ENCODE results near the gene ATP5F1A.

Gene ATP5F1A

DNA sequence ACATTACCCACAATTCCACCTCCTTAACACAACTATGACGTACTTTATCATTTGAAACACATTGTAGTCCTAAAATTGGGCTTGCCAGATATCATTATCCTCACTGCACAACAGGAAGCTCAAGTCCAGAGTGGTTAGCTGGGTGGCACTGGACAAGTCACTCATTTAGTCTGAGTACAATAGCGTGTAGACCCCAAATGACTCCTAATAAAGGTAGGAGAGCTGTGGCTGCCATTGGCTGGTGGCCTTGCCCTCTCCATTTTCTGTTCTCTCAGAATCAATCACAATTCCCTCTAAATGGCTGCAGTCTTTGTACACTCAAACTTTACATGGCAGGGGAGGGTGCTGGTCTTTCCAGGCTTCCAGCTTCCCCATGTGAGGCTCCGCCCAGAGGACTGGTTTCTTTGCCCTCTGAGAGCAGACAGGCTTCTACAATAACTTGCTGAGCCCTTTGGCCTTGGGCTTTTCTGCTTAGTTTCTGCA, 37.7 kb downstream of the ATP5F1A start:
- Histone ChIP-seq H3K18ac (ENCODE audit: low read length) (no peak overlapping the region), H3K4me2 (ENCODE audit: low read length) (no peak overlapping the region), H3K27me3 (ENCODE audit: insufficient read depth, low read length, poor library complexity) (no peaks in the 10 kb centered on the region), H3K9ac (ENCODE audit: low read length) (no peak overlapping the region), H3K79me1 (ENCODE audit: low read length) (no peaks in the 10 kb centered on the region), H3K36me3 (ENCODE audit: control insufficient read depth, insufficient read depth, low read length) (no peaks in the 10 kb centered on the region), H3K4me3 (ENCODE audit: low read length) (no peak overlapping the region), H3K79me2 (ENCODE audit: control insufficient read depth, insufficient read depth, low read length) (no peaks in the 10 kb centered on the region), H3K23ac (ENCODE audit: low read length) (no peak overlapping the region), H4K5ac (ENCODE audit: low read length) (no peak overlapping the region), H2AK5ac (ENCODE audit: low read length) (no peak overlapping the region), H2BK5ac (ENCODE audit: low read length) (no peak overlapping the region), H3K4ac (ENCODE audit: low read depth, low read length) (no peak overlapping the region), H3K56ac (ENCODE audit: low read length) (no peak overlapping the region), H3K4me1 (ENCODE audit: control insufficient read depth, low read depth, low read length) (no peaks in the 10 kb centered on the region), H2BK120ac (ENCODE audit: low read depth, low read length) (no peak overlapping the region), H3K27ac (ENCODE audit: low read depth, low read length) (no peak overlapping the region), H2BK15ac (replicated peaks; ENCODE audit: low read depth) (no peak overlapping the region), H4K8ac (ENCODE audit: low read depth, low read length) (no peak overlapping the region)
- DNase-seq = no peak
- 100% methylated on average over 1 of the region's 3 CpGs for WGBS (ENCODE audit: extremely low coverage, insufficient coverage, low lambda C conversion rate)

DNA sequence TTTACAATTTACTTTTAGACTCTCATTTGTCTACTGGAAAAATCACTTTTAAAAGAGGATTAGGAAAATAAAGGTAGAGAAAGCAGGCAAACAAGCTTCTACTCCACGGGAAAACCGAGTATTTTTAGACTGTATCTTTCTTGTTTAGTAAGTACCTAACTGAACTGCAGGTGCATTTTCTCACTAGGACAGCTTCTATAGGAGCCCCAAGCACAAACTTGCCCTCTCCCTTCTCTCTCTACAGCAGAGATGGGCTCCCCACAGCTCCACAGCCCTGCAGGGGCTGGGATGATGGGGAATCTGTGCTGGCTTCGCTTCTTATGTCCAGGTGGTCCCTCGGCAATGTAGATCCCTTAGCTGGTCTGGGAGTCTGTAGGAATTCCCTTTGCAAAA, 42.3 kb downstream of the ATP5F1A start:
- H3K23ac ChIP-seq (ENCODE audit: low read length) = no peak overlapping the region
- no peak overlapping the region for H3K4me2 ChIP-seq (ENCODE audit: low read length)
- no peak overlapping the region for H3K18ac ChIP-seq (ENCODE audit: low read length)
- DNase-seq = no peak
- no peaks in the 10 kb centered on the region for H3K4me1 ChIP-seq (ENCODE audit: control insufficient read depth, low read depth, low read length)
- H3K79me2 ChIP-seq (ENCODE audit: control insufficient read depth, insufficient read depth, low read length) = no peaks in the 10 kb centered on the region
- H3K9ac ChIP-seq (ENCODE audit: low read length) = no peak overlapping the region
- H2BK15ac ChIP-seq (replicated peaks; ENCODE audit: low read depth) = no peak overlapping the region
- no peak overlapping the region for H3K4me3 ChIP-seq (ENCODE audit: low read length)
- WGBS (ENCODE audit: extremely low coverage, insufficient coverage, low lambda C conversion rate) = no CpG with 5 or more reads among the region's 4 CpGs
- no peak overlapping the region for H3K27ac ChIP-seq (ENCODE audit: low read depth, low read length)
- H3K36me3 ChIP-seq (ENCODE audit: control insufficient read depth, insufficient read depth, low read length) = no peaks in the 10 kb centered on the region
- no peaks in the 10 kb centered on the region for H3K27me3 ChIP-seq (ENCODE audit: insufficient read depth, low read length, poor library complexity)
- no peak overlapping the region for H4K8ac ChIP-seq (ENCODE audit: low read depth, low read length)
- no peak overlapping the region for H2BK120ac ChIP-seq (ENCODE audit: low read depth, low read length)
- no peak overlapping the region for H2BK5ac ChIP-seq (ENCODE audit: low read length)
- no peak overlapping the region for H2AK5ac ChIP-seq (ENCODE audit: low read length)
- H4K5ac ChIP-seq (ENCODE audit: low read length) = no peak overlapping the region
- H3K56ac ChIP-seq (ENCODE audit: low read length) = no peak overlapping the region
- no peaks in the 10 kb centered on the region for H3K79me1 ChIP-seq (ENCODE audit: low read length)
- no peak overlapping the region for H3K4ac ChIP-seq (ENCODE audit: low read depth, low read length)

DNA sequence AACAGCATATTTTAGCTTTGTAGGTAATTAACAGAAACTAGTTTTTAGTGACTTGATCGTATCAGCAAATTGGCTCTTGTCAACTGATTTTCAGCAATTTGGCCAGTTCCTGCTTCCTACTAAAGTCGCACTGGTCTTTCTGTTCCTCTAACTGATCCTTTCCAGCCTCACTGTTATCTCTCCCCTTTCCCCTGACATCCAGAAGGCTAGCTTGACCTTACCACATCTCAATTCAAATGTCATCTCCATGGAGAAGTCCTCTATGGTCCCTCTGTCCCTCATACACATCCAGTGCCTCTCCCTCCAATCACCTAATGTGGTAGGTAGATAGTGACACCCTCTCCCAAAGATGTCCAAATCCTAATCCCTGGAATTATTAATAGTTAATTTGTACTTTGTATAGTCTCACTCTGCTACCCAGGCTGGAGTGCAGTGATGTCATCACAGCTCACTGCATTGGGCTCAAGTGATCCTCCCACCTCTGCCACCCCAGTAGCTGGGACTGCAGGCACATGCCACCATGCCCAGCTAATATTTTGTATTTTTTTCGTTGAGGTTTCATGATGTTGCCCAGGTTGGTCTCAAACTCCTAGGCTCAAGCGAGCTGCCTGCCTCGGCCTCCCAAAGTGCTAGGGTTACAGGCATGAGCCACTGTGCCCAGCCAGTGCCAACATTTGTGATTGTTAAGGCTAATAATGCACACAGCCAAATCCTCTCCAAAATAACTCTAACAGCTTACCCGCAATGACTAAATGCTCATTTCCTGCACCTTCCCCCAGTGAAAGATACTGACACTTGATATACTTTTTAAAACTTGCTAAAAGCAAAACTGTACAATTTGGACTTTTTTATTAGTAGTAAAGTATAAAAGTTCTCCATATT, 42.9 kb downstream of the ATP5F1A start:
- H4K5ac ChIP-seq (ENCODE audit: low read length) = no peak overlapping the region
- H3K4ac ChIP-seq (ENCODE audit: low read depth, low read length) = no peak overlapping the region
- H2BK120ac ChIP-seq (ENCODE audit: low read depth, low read length) = no peak overlapping the region
- no peak overlapping the region for H2BK15ac ChIP-seq (replicated peaks; ENCODE audit: low read depth)
- H2BK5ac ChIP-seq (ENCODE audit: low read length) = no peak overlapping the region
- H4K8ac ChIP-seq (ENCODE audit: low read depth, low read length) = no peak overlapping the region
- H2AK5ac ChIP-seq (ENCODE audit: low read length) = no peak overlapping the region
- no peaks in the 10 kb centered on the region for H3K4me1 ChIP-seq (ENCODE audit: control insufficient read depth, low read depth, low read length)
- H3K23ac ChIP-seq (ENCODE audit: low read length) = no peak overlapping the region
- H3K56ac ChIP-seq (ENCODE audit: low read length) = no peak overlapping the region
- H3K9ac ChIP-seq (ENCODE audit: low read length) = no peak overlapping the region
- no peaks in the 10 kb centered on the region for H3K79me1 ChIP-seq (ENCODE audit: low read length)
- H3K4me2 ChIP-seq (ENCODE audit: low read length) = no peak overlapping the region
- H3K79me2 ChIP-seq (ENCODE audit: control insufficient read depth, insufficient read depth, low read length) = no peaks in the 10 kb centered on the region
- no peak overlapping the region for H3K4me3 ChIP-seq (ENCODE audit: low read length)
- no peak for DNase-seq
- WGBS (ENCODE audit: extremely low coverage, insufficient coverage, low lambda C conversion rate) = no CpG with 5 or more reads among the region's 6 CpGs
- H3K36me3 ChIP-seq (ENCODE audit: control insufficient read depth, insufficient read depth, low read length) = no peaks in the 10 kb centered on the region
- H3K18ac ChIP-seq (ENCODE audit: low read length) = no peak overlapping the region
- no peaks in the 10 kb centered on the region for H3K27me3 ChIP-seq (ENCODE audit: insufficient read depth, low read length, poor library complexity)
- no peak overlapping the region for H3K27ac ChIP-seq (ENCODE audit: low read depth, low read length)

- Histone ChIP-seq H2BK120ac (ENCODE audit: low read depth, low read length) (no peak overlapping the region), H3K36me3 (ENCODE audit: control insufficient read depth, insufficient read depth, low read length) (no peaks in the 10 kb centered on the region), H4K8ac (ENCODE audit: low read depth, low read length) (no peak overlapping the region), H3K9ac (ENCODE audit: low read length) (no peak overlapping the region), H2AK5ac (ENCODE audit: low read length) (no peak overlapping the region), H3K56ac (ENCODE audit: low read length) (no peak overlapping the region), H2BK5ac (ENCODE audit: low read length) (no peak overlapping the region), H4K5ac (ENCODE audit: low read length) (no peak overlapping the region), H3K79me1 (ENCODE audit: low read length) (no peaks in the 10 kb centered on the region), H3K4me3 (ENCODE audit: low read length) (no peak overlapping the region), H3K79me2 (ENCODE audit: control insufficient read depth, insufficient read depth, low read length) (no peaks in the 10 kb centered on the region), H3K4me1 (ENCODE audit: control insufficient read depth, low read depth, low read length) (no peaks in the 10 kb centered on the region), H3K4me2 (ENCODE audit: low read length) (no peak overlapping the region), H3K27ac (ENCODE audit: low read depth, low read length) (no peak overlapping the region), H3K27me3 (ENCODE audit: insufficient read depth, low read length, poor library complexity) (no peaks in the 10 kb centered on the region), H2BK15ac (replicated peaks; ENCODE audit: low read depth) (no peak overlapping the region), H3K4ac (ENCODE audit: low read depth, low read length) (no peak overlapping the region), H3K23ac (ENCODE audit: low read length) (no peak overlapping the region), H3K18ac (ENCODE audit: low read length) (no peak overlapping the region)
- DNase-seq = no peak
- no CpG with 5 or more reads among the region's 6 CpGs for WGBS (ENCODE audit: extremely low coverage, insufficient coverage, low lambda C conversion rate)
Observed at GRCh38 chr18:46053368-46054095, 44.6 kb downstream of the ATP5F1A start.

DNA sequence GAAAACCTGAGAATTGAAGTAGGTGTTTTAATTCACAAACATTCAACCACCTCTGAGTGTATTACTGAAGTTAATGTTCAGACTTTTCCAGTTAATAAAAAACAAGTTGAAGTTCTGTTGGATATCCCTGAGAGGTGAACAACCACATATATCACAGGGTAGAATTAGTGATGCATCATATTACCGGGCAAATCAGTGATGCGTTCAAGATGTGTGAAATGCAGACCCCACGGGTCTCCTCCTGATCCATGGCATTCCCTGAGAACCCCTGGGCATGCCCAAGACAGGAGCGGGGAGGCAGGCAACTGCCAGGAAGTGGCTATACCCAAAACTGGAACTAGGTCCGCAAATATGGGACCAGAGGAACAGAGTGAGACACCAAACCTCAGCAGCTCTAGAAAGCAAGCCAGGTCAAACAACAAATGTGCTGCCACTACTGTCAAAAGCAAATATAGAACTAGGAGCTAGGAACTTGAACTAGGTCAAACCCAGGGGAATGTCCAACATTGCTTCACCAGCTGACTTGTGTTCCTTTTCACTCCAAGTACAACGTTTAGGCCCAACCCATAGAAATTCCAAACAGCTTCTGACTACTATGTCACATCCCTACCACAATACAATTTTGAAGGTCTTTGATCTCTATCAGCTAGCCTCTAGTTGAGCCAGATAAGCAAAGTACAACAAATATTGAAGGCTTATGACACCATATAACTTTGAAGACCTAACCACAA, 46.2 kb downstream of the ATP5F1A start:
- H3K23ac ChIP-seq (ENCODE audit: low read length) = no peak overlapping the region
- no peak overlapping the region for H2BK15ac ChIP-seq (replicated peaks; ENCODE audit: low read depth)
- H3K27me3 ChIP-seq (ENCODE audit: insufficient read depth, low read length, poor library complexity) = no peaks in the 10 kb centered on the region
- H4K8ac ChIP-seq (ENCODE audit: low read depth, low read length) = no peak overlapping the region
- H3K56ac ChIP-seq (ENCODE audit: low read length) = no peak overlapping the region
- H3K27ac ChIP-seq (ENCODE audit: low read depth, low read length) = no peak overlapping the region
- no peak overlapping the region for H3K18ac ChIP-seq (ENCODE audit: low read length)
- no peak overlapping the region for H3K4me3 ChIP-seq (ENCODE audit: low read length)
- no peaks in the 10 kb centered on the region for H3K79me1 ChIP-seq (ENCODE audit: low read length)
- WGBS (ENCODE audit: extremely low coverage, insufficient coverage, low lambda C conversion rate) = no CpG with 5 or more reads among the region's 6 CpGs
- H4K5ac ChIP-seq (ENCODE audit: low read length) = no peak overlapping the region
- H2BK120ac ChIP-seq (ENCODE audit: low read depth, low read length) = no peak overlapping the region
- no peak overlapping the region for H3K4me2 ChIP-seq (ENCODE audit: low read length)
- no peak overlapping the region for H3K4ac ChIP-seq (ENCODE audit: low read depth, low read length)
- H2AK5ac ChIP-seq (ENCODE audit: low read length) = no peak overlapping the region
- no peaks in the 10 kb centered on the region for H3K79me2 ChIP-seq (ENCODE audit: control insufficient read depth, insufficient read depth, low read length)
- H3K36me3 ChIP-seq (ENCODE audit: control insufficient read depth, insufficient read depth, low read length) = no peaks in the 10 kb centered on the region
- no peak for DNase-seq
- no peak overlapping the region for H3K9ac ChIP-seq (ENCODE audit: low read length)
- no peak overlapping the region for H2BK5ac ChIP-seq (ENCODE audit: low read length)
- H3K4me1 ChIP-seq (ENCODE audit: control insufficient read depth, low read depth, low read length) = no peaks in the 10 kb centered on the region

Data from mesendoderm (in vitro differentiated cells).